ENCODE measurements around the gene DDHD1.

Gene DDHD1

GRCh38 chr14:53192052-53192760, 39.1 kb upstream of the DDHD1 start:
- H3K36me3 ChIP-seq (ENCODE audit: insufficient read depth, low read length) = no peaks in the 10 kb centered on the region

GRCh38 chr14:53190938-53191337, 37.8 kb upstream of the DDHD1 start:
- Histone ChIP-seq H3K4me1 (ENCODE audit: insufficient read depth, low read length, poor library complexity, severe bottlenecking) (peaks cover 5% of the 10 kb centered on the region), H3F3A (ENCODE audit: low read depth) (no peaks in the 10 kb centered on the region), H3K9me2 (replicated peaks; ENCODE audit: low read depth, low read length) (no peaks in the 10 kb centered on the region), H3K9ac (ENCODE audit: low read depth, low read length, poor library complexity, severe bottlenecking) (no peak overlapping the region), H4K20me1 (ENCODE audit: insufficient read depth, low read length, poor library complexity, severe bottlenecking) (no peaks in the 10 kb centered on the region), H3K36me3 (ENCODE audit: insufficient read depth, low read length) (no peaks in the 10 kb centered on the region), H2AFZ (ENCODE audit: low read length) (no peak overlapping the region), H3K4me3 (ENCODE audit: low read length, poor library complexity, severe bottlenecking) (no peak overlapping the region), H3K4me2 (ENCODE audit: low read depth, low read length, poor library complexity, severe bottlenecking) (no peak overlapping the region), H3K79me2 (ENCODE audit: insufficient read depth, low read length) (no peaks in the 10 kb centered on the region), H3K9me3 (ENCODE audit: insufficient read depth, low read depth, low read length) (no peaks in the 10 kb centered on the region), H3K27me3 (ENCODE audit: insufficient read depth, low read length, poor library complexity, severe bottlenecking) (no peaks in the 10 kb centered on the region)
- TF ChIP-seq CTCF (conservative IDR thresholded peaks at IDR 0.05; ENCODE audit: low read length) = no peak

More at GRCh38 chr14:53192052-53192760, 39.1 kb upstream of the DDHD1 start:
- H3K4me3 ChIP-seq (ENCODE audit: low read length, poor library complexity, severe bottlenecking) = no peak overlapping the region
- H3K9me3 ChIP-seq (ENCODE audit: insufficient read depth, low read depth, low read length) = no peaks in the 10 kb centered on the region
- H3K4me1 ChIP-seq (ENCODE audit: insufficient read depth, low read length, poor library complexity, severe bottlenecking) = peaks cover 5% of the 10 kb centered on the region
- no peak overlapping the region for H3K4me2 ChIP-seq (ENCODE audit: low read depth, low read length, poor library complexity, severe bottlenecking)
- no peak overlapping the region for H2AFZ ChIP-seq (ENCODE audit: low read length)
- no peaks in the 10 kb centered on the region for H3K27me3 ChIP-seq (ENCODE audit: insufficient read depth, low read length, poor library complexity, severe bottlenecking)
- no peaks in the 10 kb centered on the region for H4K20me1 ChIP-seq (ENCODE audit: insufficient read depth, low read length, poor library complexity, severe bottlenecking)
- H3K9ac ChIP-seq (ENCODE audit: low read depth, low read length, poor library complexity, severe bottlenecking) = no peak overlapping the region
- TF ChIP-seq CTCF (conservative IDR thresholded peaks at IDR 0.05; ENCODE audit: low read length) (no peak), EZH2phosphoT487 (IDR thresholded peaks at IDR 0.05; ENCODE audit: borderline replicate concordance) (no peak)
- H3F3A ChIP-seq (ENCODE audit: low read depth) = no peaks in the 10 kb centered on the region
- no peaks in the 10 kb centered on the region for H3K79me2 ChIP-seq (ENCODE audit: insufficient read depth, low read length)
- no peaks in the 10 kb centered on the region for H3K9me2 ChIP-seq (replicated peaks; ENCODE audit: low read depth, low read length)

DNA sequence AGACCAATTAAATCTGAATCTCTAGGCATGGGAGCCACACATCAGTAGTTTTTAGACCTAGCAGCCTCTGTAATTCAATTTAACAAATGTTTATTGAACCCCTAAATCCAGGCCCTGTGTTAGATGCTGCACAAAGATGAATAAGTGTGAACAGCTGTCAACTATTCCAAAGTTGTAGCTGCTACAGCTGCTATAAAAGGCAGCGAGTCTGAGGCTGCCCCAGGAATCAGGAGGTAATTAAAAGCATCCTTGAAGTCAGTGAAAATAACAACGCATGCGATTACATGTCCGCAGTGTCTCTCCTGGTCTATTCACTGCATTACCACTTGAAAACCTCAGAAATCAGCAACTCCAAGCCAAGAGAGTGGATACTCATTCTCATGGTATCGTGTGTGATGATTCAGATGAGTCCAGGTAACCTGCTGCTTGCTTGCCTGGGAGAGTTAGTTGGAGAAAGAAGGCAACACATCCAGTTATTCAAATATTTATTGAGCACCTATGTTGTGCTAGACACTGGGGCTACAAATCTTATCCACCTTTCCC, 34.9 kb upstream of the DDHD1 start:
- H3K4me2 ChIP-seq (ENCODE audit: low read depth, low read length, poor library complexity, severe bottlenecking) = no peak overlapping the region
- H3K4me1 ChIP-seq (ENCODE audit: insufficient read depth, low read length, poor library complexity, severe bottlenecking) = peaks cover 2% of the 10 kb centered on the region
- no peaks in the 10 kb centered on the region for H3K9me3 ChIP-seq (ENCODE audit: insufficient read depth, low read depth, low read length)
- TF ChIP-seq EZH2phosphoT487 (IDR thresholded peaks at IDR 0.05; ENCODE audit: borderline replicate concordance) = no peak
- TF ChIP-seq CTCF (conservative IDR thresholded peaks at IDR 0.05; ENCODE audit: low read length) = no peak
- no peaks in the 10 kb centered on the region for H3K36me3 ChIP-seq (ENCODE audit: insufficient read depth, low read length)
- no peaks in the 10 kb centered on the region for H3F3A ChIP-seq (ENCODE audit: low read depth)
- H3K9ac ChIP-seq (ENCODE audit: low read depth, low read length, poor library complexity, severe bottlenecking) = no peak overlapping the region
- no peak overlapping the region for H3K4me3 ChIP-seq (ENCODE audit: low read length, poor library complexity, severe bottlenecking)
- H4K20me1 ChIP-seq (ENCODE audit: insufficient read depth, low read length, poor library complexity, severe bottlenecking) = no peaks in the 10 kb centered on the region
- H2AFZ ChIP-seq (ENCODE audit: low read length) = no peak overlapping the region
- no peaks in the 10 kb centered on the region for H3K79me2 ChIP-seq (ENCODE audit: insufficient read depth, low read length)
- H3K9me2 ChIP-seq (replicated peaks; ENCODE audit: low read depth, low read length) = no peaks in the 10 kb centered on the region
- no peaks in the 10 kb centered on the region for H3K27me3 ChIP-seq (ENCODE audit: insufficient read depth, low read length, poor library complexity, severe bottlenecking)
